ENCODE data around the gene PRAMEF1.

GRCh38 chr1:12762766-12763165 is 28.4 kb upstream of the PRAMEF1 start:
- TF ChIP-seq, protein P1, sequence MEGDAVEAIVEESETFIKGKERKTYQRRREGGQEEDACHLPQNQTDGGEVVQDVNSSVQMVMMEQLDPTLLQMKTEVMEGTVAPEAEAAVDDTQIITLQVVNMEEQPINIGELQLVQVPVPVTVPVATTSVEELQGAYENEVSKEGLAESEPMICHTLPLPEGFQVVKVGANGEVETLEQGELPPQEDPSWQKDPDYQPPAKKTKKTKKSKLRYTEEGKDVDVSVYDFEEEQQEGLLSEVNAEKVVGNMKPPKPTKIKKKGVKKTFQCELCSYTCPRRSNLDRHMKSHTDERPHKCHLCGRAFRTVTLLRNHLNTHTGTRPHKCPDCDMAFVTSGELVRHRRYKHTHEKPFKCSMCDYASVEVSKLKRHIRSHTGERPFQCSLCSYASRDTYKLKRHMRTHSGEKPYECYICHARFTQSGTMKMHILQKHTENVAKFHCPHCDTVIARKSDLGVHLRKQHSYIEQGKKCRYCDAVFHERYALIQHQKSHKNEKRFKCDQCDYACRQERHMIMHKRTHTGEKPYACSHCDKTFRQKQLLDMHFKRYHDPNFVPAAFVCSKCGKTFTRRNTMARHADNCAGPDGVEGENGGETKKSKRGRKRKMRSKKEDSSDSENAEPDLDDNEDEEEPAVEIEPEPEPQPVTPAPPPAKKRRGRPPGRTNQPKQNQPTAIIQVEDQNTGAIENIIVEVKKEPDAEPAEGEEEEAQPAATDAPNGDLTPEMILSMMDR (conservative IDR thresholded peaks at IDR 0.05; ENCODE audit: low read length), result no peak
- no peak for TF ChIP-seq EZH2phosphoT487 (IDR thresholded peaks at IDR 0.05; ENCODE audit: borderline replicate concordance)

Data from Loucy (cell line).